ENCODE results near the gene DHRS7B.

DNA sequence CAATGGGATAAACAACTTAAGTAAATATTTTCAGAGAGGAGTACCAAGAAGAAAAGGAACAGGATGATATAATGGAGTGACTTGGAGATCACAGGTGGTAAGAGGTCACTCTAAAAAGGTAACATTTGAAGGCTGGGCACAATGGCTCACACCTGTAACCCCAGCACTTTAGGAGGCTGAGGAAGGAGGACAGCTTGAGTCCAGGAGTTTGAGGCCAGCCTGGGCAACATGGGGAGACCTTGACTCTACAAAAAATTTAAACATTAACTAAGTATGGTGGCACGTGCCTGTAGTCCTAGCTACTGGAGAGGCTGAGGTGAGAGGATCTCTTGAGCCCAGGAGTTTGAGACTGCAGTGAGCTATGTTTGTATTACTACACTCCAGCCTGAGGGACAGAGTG, 90.6 kb downstream of the DHRS7B start:
- TF ChIP-seq, protein P1, sequence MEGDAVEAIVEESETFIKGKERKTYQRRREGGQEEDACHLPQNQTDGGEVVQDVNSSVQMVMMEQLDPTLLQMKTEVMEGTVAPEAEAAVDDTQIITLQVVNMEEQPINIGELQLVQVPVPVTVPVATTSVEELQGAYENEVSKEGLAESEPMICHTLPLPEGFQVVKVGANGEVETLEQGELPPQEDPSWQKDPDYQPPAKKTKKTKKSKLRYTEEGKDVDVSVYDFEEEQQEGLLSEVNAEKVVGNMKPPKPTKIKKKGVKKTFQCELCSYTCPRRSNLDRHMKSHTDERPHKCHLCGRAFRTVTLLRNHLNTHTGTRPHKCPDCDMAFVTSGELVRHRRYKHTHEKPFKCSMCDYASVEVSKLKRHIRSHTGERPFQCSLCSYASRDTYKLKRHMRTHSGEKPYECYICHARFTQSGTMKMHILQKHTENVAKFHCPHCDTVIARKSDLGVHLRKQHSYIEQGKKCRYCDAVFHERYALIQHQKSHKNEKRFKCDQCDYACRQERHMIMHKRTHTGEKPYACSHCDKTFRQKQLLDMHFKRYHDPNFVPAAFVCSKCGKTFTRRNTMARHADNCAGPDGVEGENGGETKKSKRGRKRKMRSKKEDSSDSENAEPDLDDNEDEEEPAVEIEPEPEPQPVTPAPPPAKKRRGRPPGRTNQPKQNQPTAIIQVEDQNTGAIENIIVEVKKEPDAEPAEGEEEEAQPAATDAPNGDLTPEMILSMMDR (conservative IDR thresholded peaks at IDR 0.05 in 1 of 2, IDR thresholded peaks at IDR 0.05 in 1 of 2; ENCODE audit: low read depth in 1 of 2, low read length in 2 of 2): no peak
- no peak for TF ChIP-seq EZH2 (IDR thresholded peaks at IDR 0.05; ENCODE audit: low read length, missing control alignments)
